HG03095 (cell line): ENCODE measurements around the gene ZDHHC14.

Source experiments
- ATAC-seq: cut with Tn5 transposase; IDR thresholded peaks from one replicate; pipeline ENCODE4 v1.9.1; 2021; ENCODE audit warnings: moderate library complexity; ENCODE audit not compliant: unreplicated experiment

The ZDHHC14 gene

DNA sequence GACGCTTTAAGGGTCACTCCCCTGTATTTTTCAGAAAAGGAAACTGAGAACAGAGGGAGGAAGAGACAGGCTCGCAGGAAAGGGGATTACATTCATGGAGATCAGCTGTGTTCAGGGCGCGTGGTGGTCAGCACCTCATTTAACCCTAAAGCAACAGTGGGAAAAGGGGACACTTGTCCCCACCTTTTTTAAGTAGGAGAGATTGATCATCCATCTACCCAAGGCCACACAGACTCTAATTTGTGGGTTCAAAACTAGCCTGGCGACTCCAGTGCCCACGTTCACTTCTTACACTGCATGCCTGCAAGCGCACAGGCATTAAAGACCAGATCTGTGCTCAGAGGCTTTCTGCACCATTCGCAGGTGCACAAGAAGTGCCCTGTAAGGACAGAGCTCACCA, 274.1 kb downstream of the ZDHHC14 start:
- no peak for ATAC-seq

DNA sequence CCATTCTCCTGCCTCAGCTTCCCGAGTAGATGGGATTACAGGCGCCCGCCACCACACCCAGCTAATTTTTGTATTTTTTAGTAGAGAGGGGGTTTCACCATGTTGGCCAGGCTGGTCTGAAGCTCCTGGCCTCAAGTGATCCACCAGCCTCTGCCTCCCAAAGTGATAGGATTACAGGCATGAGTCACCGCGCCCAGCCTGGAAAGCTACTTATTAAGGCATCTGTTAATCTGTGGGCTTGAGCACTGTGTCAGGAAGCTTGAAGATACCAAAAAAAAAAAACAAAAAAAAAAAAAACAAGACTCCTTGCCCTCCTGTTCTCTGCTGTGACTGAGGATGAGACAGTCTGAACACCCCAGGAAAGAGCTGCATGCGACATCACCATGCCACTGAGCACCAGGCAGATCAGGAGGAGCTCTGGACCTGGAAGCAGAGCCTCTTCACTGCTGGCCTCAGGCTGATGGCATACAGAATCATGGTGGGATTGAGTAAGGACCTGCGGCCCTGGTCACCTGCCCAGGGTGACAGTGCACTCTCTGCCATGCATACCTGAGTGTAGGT, 275.5 kb downstream of the ZDHHC14 start:
- no peak for ATAC-seq

DNA sequence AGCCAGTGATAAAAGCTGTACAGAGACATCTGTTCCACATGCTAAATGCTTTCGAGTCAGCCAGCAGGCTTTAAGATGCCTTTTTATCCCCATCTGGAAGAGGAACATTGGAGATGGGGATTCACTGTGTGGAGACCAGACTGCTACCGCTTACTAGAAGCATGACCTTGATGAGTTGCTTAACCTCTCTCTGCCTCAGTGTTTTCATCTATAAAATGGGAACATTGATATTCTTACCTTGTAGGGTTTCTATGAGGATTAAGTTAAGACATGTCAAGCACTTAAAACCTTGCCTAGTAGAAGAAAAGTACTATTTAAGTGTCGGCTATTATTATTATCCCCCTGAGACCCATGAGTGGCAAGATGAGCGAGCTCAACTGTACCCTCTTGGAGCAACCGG, 276.8 kb downstream of the ZDHHC14 start:
- no peak for ATAC-seq

DNA sequence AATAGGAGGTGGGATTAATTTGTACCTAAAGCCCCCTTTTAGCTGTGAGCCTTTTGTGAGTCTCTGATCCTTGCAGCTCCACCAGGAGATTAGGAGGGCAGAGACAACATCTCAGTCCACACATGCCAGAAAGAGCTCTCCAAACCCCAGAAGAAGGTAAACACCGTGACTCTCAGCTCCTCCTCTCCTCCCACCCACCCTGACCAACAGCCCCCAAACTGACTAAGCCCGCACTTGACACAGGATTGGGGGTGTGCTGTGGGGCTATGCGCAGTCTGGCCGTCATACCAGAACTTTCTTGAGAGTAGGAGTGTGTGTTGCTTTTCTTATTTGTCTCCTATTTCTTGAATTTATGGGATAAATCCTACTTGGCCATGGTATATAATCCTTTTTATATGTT, 277.3 kb downstream of the ZDHHC14 start:
- ATAC-seq, result no peak

DNA sequence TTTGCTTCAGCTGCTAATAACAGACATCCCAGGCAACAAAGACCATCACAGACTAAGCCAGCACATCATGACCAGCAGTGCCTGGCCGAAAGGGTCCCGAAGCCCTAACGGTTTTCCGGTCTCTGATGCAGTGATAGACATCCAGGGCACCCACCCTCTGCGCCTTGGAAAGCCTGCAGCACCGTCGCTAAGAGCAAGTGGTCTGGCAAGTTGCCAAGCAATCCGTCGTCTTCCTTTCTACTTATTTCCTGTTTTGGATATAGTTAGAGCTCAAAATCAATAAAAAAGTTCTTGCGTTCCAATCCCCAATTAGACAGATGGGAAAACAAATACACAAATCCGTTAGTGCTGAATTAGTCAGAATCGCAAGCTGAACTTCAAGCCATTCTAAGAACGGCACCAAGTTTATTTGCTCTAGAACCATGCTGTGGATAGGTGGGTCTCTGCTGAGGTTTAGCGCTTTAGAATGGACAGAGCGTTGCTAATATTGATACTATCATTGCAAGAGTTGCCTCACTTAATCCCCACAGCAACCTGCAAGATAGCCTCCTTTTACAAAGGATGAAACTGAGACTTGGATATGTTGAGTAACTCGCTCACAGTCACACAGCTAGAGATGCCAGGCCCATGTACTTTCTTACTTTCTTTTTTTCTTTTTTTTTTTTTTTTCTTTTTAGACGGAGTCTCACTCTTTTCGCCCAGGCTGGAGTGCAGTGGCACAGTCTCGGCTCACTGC, 278.7 kb downstream of the ZDHHC14 start:
- ATAC-seq, result no peak

DNA sequence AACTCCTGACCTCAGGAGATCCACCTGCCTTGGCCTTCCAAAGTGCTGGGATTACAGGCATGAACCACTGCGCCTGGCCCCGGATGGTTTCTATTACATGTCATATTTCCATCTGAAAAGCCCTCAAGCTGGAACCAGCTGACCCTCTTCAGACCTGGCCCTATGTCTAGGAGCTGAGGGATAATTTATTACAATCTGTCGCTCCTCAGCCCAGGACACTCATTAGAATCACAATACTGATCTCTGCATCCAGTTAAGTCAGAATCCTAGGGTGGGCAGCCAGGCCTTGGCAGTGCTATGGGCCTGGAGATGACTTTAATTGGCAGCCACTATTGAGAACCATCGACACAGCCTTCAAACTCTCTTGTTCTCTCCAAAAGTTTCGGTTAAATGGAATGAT, 279.4 kb downstream of the ZDHHC14 start:
- ATAC-seq, result no peak

DNA sequence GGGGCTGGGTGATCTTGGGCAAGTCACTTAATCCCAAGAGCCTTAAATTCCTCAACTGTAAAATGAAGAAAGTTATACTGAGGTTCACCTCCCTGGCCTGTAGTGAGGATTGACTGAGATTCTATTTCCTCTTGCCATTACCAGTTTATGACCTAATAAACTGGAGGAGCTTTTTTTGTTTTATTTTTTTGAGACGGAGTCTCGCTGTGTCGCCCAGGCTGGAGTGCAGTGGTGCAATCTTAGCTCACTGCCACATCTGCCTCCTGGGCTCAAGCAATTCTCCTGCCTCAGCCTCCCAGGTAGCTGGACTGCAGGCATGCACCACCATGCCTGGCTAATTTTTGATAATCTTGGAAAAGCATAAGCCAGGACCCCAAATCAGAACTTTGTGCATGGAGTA, 280.7 kb downstream of the ZDHHC14 start:
- ATAC-seq, result no peak

DNA sequence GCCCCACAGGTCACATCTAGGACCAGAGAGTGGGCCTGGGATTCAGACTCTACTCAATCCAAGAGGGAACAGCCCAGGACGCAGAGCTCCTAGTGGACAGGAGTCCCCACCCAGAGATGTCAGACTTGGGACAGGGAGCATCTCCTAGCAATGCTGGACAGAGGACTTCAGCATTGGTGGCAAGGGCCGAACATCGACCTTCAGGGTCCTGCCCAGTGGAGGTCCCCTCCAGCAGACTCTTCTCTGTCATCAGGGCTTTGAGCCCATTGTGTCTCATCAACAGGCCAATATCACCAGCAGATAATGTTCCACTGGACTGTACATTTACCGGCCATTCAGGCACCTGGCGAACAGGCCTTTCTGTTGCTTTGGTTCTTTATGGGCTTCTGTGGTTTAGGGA, 282.3 kb downstream of the ZDHHC14 start:
- no peak for ATAC-seq

DNA sequence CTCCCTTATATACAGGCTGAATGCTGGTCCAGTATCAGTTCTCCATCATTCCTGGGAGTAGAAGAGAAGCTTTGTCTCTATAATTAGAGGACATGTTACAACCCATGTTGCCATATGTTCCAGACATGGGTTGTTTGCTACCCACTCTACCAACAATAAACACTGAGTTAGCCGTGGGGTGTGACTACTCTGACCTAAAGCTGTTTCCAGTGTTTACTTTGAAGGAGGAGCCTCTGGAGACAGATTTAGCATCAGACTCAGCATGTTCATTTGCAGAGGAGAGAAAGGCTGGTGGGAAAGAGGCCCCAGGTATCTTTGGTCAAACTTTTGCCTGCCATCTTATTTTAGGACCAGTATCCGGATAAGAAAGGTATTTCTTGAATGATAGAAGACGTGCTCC, 284.2 kb downstream of the ZDHHC14 start:
- no peak for ATAC-seq

DNA sequence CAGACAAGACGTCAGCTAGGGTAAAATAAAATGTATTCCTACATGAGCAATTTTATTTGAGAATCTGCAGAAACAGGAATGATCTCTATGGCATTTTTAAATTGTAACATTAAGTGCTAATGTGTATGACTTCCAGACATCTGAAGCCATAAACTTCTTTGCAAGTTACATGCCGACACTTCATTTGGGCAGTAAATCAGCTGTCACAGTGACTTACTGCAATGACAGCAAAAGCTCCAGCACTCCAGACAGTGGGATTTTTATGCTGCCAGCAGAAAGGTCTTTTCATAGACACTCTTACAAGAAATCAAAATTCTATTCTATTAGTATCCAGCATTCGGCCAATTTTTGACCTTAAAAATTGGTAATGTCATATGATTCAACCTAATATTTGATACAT, 285.7 kb downstream of the ZDHHC14 start:
- ATAC-seq, result no peak

DNA sequence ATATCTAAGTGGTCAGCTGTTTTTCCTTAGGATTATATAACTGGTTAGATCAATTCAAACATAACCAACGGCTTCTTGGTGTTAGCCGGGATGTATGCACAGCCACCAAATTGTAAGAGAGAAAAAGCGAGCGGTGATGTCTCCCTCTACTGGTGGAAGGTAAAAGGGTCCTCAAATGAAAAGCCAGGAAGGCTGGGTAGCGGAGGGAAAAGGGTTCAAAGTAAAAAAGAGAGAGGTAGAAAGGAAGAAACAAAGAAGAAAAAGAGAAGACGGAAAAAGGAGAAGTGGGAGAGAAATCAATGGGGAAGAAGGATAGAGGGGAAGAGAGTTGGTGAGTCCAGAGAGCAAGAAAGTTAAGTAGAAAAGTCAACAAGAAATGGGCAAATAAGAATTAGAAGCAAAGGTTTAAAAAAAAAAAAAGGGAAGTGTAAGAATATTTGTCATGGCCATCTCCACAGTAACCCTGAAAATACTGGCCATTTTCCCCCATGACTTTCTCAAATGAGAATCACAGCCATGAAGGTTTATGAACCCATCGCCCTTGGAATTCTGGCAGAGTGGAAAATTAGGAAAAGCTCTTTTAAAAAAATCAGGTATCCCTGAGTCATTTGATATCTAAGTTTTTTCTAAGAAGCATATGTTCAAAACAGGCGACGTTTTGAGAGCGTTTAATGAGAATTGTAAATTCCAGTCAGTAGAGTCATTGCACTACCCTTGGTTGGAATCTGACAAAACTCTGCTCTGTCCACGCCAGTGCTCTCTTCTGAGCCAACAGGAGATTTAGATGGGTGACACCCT, 286.4 kb downstream of the ZDHHC14 start:
- ATAC-seq, result no peak

DNA sequence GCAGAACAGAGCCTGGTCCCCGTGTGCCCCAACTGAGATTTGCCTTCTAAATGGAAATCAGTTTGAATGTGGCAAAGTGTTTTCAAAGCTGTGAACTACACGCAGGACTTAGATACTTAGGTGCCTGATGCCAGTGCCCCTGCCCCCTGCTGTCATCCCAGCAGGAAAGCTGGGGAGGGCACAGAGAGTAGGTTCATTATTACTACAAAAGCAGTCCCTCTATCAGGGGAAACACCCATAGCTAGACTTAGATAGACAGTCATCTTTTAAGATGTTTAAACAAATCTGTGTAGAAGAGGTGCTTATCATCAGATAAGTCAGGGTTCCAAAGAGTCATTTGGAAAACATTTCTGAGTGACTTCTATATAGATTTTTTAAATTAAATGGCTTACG, 287.0 kb downstream of the ZDHHC14 start:
- ATAC-seq, result no peak

DNA sequence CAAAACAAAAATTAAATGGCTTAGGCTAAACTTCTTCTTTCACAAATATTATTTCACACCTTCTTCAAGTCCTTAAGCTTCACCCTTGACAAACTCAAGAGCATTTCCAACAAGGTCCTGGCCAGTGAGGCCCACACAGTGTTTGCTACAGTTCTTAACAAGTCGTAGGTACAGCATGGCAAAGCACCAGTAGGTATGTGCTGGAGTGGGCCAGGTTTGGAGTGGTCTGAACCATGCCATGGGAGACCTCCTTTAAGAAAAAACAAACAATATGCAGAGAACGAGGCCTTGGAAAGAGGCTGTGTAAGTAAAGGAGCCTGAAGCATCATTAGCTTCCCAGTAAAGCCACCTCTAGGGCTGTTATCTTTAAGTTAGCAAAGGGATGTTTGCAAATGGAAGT, 287.7 kb downstream of the ZDHHC14 start:
- no peak for ATAC-seq

DNA sequence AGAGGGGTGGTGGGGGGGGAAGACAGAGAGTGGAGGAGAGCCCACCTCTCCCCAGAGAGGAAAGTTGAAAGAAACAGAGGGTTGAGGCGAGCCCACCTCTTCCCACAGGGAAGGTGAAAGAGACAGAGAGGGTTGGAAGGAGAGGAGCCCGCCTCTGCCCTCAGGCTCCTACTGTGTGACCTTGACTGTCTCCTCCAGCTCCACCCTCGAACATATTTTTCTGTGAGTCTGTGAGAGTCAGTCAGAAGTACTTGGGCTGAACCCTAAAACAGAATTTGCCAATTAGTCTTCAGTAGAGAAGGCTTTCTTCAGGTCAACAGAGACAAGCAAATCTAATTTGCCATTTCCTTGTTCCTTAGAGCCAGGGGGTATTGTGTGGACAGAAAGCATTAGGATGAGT, 288.3 kb downstream of the ZDHHC14 start:
- no peak for ATAC-seq

DNA sequence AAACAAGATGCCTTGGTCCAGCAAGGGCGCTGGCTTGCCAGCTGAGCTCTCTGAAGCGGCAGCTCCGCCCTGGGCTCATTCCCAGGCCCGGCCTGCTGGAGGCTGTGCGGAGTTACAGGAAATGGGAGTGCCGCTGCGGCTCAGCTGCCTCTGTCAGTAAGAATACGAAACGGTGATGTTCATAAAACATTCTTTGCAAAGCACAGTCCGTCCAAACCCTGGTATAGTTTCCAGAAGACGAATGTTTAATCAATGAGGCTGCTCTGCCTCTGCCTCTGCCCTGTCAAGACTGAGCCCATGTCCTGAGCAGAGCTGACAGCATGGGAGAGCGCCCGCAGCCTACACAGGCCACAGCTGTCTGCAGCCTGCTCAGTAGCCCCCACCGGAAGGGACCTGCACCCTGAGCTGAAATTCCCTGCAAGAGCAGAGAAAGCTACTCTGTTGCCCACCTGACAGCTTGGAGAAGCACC, 288.8 kb downstream of the ZDHHC14 start:
- no peak for ATAC-seq

DNA sequence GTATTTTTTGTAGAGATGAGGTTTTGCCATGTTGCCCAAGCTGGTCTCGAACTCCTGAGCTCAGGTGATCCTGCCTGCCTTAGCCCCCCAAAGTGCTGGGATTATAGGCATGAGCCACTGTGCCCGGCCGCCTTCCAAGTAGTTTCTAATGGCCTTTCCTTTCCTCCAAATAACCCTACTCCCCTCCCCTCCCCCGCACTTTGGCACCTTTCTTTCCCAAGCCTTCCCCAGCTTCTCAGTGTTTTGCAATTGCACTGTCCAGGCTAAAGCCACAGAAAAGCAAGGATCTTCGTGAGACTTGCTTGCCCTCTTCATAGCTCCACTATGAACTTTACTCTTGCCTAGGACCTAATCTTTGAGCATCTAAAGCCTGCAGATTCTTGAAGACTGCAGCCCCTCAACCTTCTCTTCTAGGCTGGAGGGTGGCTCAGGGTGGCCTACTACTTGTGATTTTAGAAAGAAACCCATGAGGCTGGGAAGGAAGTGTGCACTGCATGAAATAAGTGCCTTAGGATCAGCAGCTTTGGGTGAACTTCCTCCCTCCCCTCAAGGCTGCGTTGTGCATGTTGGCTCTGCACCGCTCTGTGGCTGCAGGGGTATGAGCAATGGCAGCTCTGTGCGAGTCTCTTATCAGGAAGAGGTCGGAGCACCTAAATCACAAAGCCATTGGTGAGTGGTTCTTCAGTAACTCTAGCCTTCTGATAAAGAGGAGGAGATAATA, 289.6 kb downstream of the ZDHHC14 start:
- ATAC-seq, result no peak

DNA sequence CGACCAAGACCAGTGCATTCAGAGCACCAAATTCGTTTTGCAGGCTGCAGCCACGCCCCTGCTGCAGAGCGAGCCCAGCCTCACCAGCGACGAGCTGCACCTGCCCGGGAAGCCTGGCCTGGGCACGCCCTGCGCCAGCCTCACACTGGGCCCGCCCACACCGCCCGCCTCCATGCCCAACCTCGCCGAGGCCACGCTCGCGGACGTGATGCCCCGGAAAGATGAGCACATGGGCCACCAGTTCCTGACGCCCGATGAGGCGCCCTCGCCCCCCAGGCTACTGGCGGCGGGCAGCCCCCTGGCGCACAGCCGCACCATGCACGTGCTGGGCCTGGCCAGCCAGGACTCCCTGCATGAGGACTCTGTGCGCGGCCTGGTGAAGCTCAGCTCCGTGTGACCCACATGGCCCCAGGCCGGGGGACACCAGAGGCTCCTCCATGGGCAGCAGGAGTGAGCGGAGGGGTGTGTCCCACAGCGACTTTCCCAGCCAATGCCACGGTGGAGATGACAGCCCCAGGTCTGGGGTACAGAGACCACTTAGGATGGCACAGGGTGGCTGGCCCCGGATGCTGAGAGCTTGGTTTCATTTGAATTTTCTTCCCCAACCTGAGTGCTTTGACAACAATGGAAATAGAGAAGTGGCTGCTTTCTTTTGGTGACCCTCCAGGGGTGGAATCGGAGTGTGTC, 291.9 kb downstream of the ZDHHC14 start:
- no peak for ATAC-seq

DNA sequence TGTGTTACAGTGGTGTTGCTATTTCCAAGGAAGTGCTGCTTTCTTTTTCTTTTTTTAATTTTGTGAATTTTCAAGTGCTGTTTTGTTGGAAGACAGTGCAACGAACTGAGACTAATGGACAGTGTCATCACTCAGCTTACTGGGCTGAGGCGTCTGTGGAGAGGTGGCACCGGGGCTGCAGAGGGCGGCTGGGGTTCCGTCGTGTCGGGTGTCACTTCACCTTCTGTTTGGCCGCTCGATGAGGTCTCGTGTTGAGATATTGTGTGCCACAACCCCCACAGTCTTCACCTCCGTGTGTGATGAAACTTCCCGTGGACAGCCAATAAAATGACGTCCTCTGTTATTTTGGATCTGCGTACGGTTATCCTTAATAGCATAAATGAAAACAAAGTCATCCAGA, 292.6 kb downstream of the ZDHHC14 start:
- no peak for ATAC-seq

DNA sequence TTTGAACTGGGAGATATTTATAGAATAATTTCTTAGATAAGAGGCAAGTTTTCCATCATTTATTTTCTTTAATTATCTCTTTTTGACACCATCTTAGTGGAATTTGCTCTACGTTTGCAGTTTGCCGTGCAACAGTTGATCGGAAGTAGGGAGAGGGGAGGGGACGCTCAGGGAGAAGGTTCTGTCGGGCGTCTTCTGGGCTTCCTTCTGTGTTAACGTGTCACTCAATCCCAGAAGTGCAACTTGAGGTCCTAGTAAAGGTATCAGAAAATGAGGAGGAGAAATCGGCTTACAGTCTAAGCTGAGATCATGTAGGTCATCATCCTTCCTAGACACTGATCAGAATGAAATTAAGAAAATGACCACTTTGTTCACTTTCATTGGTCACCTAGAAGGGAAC, 293.1 kb downstream of the ZDHHC14 start:
- ATAC-seq, result no peak

DNA sequence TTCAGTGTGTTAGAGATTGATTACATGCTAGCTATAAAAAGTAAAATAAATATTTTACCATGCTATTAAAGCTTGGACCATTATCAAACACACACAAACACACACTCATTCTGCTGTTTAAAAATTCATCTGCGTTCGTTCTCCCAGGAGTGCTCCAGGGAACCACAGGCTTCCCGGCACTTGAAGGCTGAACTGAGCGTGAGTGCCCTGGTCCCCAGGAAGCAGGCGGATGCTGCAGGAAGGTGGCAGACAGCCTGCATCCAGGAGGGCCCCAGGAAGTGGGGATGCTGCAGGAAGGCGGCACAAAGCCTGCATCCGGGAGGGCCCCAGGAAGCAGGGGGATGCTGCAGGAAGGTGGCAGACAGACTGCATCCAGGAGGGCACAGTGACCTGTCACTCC, 294.8 kb downstream of the ZDHHC14 start:
- no peak for ATAC-seq

DNA sequence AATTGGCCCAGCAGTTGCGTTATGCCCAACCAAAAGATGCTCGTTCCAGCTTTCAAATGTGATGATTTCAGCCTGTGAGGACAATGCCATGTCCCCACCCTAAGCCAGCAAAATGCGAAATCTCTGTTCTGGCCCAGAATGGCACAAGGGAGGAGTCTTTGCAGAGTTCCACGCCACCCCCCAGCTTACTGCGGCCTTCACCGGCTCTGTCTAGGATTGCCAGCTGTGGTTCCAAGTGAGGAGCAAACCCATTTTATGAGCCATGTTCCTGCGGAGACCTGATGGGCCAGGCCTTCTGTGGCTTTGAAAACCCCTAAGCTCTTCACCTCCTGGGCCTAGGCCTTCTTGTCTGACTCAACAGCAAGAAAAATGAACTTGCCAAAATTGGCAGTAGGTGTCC, 295.3 kb downstream of the ZDHHC14 start:
- ATAC-seq, result no peak
